Daoy (cell line): ENCODE measurements around the gene CD86. TPM values are rescaled to one million over a fixed set of nuclear protein-coding genes. Genes with fewer than 3 reads are reported as not detected.
A peak's percentile ranks its signal among the peaks of the same experiment; 100 is the strongest.
"Not testable (repeated sequence)": the region's sequence is repeated elsewhere in the genome, so short reads cannot be mapped to it uniquely, and the experiment has no call there.

Experiments
- DNase-seq: peaks from one replicate; pipeline ENCODE4 v3.0.0-alpha.2; 2015; ENCODE audit warnings: low read depth
- total RNA-seq: library from RNA; depleted of rRNA; stranded (reverse); fragments of >200 nt; shearing (Covaris generic); gene quantifications from 2 replicates; pipeline ENCODE4 v1.2.3, GENCODE V29; 2014; rRNA removed

Gene CD86
- total RNA-seq: 0.15 and 0.29 TPM in 2 replicates

GRCh38 chr3:122055215-122055614 lies at the start of gene CD86:
TSS of gene CD86 (plus strand) at chr3:122055362. CDS start at chr3:122055490, 128 bp downstream.
- no peak for DNase-seq

- DNase-seq: no peak
Measured at GRCh38 chr3:122006267-122006666, 48.9 kb upstream of the CD86 start.

GRCh38 chr3:122008166-122008565 lies 47.0 kb upstream of the CD86 start:
- no peak for DNase-seq

- no peak for DNase-seq
Measured at GRCh38 chr3:122010506-122010905, 44.7 kb upstream of the CD86 start.

GRCh38 chr3:122011396-122011795 lies 43.8 kb upstream of the CD86 start:
- no peak for DNase-seq

GRCh38 chr3:122012821-122013220 lies 42.3 kb upstream of the CD86 start:
- no peak for DNase-seq

- no peak for DNase-seq
Measured at GRCh38 chr3:122013448-122013925, 41.7 kb upstream of the CD86 start.

- DNase-seq: no peak
Measured at GRCh38 chr3:122014741-122015140, 40.4 kb upstream of the CD86 start.

GRCh38 chr3:122019493-122019892 lies 35.7 kb upstream of the CD86 start:
- DNase-seq: no peak

GRCh38 chr3:122021037-122021436 lies 34.1 kb upstream of the CD86 start:
- no peak for DNase-seq

GRCh38 chr3:122021811-122022401 lies 33.3 kb upstream of the CD86 start, which contains the start of gene ILDR1:
TSS of gene ILDR1 (minus strand) at chr3:122022247. CDS start at chr3:122022077, 170 bp downstream.
- no peak for DNase-seq

- no peak for DNase-seq
Measured at GRCh38 chr3:122023335-122023910, 31.7 kb upstream of the CD86 start.

GRCh38 chr3:122024800-122025199 lies 30.4 kb upstream of the CD86 start:
- no peak for DNase-seq

- DNase-seq: no peak
Measured at GRCh38 chr3:122025296-122025695, 29.9 kb upstream of the CD86 start.

GRCh38 chr3:122030381-122031122 lies 24.6 kb upstream of the CD86 start:
- DNase-seq: peak; percentile 23

- DNase-seq: no peak
Measured at GRCh38 chr3:122031123-122031468, 24.1 kb upstream of the CD86 start.

GRCh38 chr3:122032531-122032930 lies 22.6 kb upstream of the CD86 start:
- DNase-seq: no peak

- no peak for DNase-seq
Measured at GRCh38 chr3:122033023-122033422, 22.1 kb upstream of the CD86 start.

- not testable (repeated sequence) for DNase-seq
Measured at GRCh38 chr3:122047296-122047695, 7.9 kb upstream of the CD86 start.

- not testable (repeated sequence) for DNase-seq
Measured at GRCh38 chr3:122047773-122048172, 7.4 kb upstream of the CD86 start.

- no peak for DNase-seq
Measured at GRCh38 chr3:122052968-122053367, 2.2 kb upstream of the CD86 start.

GRCh38 chr3:122057671-122058070 lies 2.5 kb downstream of the CD86 start:
- no peak for DNase-seq

GRCh38 chr3:122058294-122058693 lies 3.1 kb downstream of the CD86 start:
- DNase-seq: no peak
